A549 (cell line): ENCODE measurements around the gene GRAMD2A. TPM values are rescaled to one million over a fixed set of nuclear protein-coding genes. Genes with fewer than 3 reads are reported as not detected.

Experiments
- ATAC-seq, 2 experiments: fragments of 200-7000 bp in 1 of 2; fragments of >200 bp in 1 of 2; cut with Nextera tagmentation in 1 of 2; cut with Tn5 transposase in 1 of 2; 3 replicates each; pipeline versions ENCODE4 v1.8.0 to v1.9.1; 2018 to 2020; ENCODE audit warnings: mild to moderate bottlenecking in 1 of 2, moderate library complexity in 1 of 2
- CTCF ChIA-PET: fragments of 300-600 bp; sonication (Branson Sonifier 250); formaldehyde crosslinking; extraction: SDS; loops from one replicate; lab custom pipeline; 2021; ENCODE audit warnings: antibody characterized with exemption, inconsistent platforms; lab: Yijun Ruan, JAX
- POLR2A ChIA-PET: fragments of 350-600 bp; formaldehyde crosslinking; extraction: SDS; loops from one replicate; lab custom pipeline; 2021; ENCODE audit warnings: antibody characterized with exemption, inconsistent platforms; lab: Yijun Ruan, JAX
- DNase-seq, 2 experiments: peaks; one replicate each; pipeline versions ENCODE4 v3.0.0 to v3.0.0-alpha.2; 2011 to 2016; ENCODE audit warnings: low read depth in 1 of 2, low spot score in 1 of 2
- FAIRE-seq: peaks from 2 replicates; lab custom pipeline; 2011; peaks lifted over from hg19 to GRCh38; lab: Jason Lieb, UNC
- H3K27ac ChIP-seq, 2 experiments: fragments of >200 bp; sonication (Bioruptor Twin); formaldehyde crosslinking; 3 replicates each; pipeline ENCODE4 v1.5.1; 2016 to 2017
- H3K4me1 ChIP-seq: fragments of >200 bp; sonication (Bioruptor Twin); formaldehyde crosslinking; 3 replicates; pipeline ENCODE4 v1.6.1; 2016
- H3K4me2 ChIP-seq: fragments of >200 bp; sonication (Bioruptor Twin); formaldehyde crosslinking; 3 replicates; pipeline ENCODE4 v1.6.1; 2016
- H3K4me3 ChIP-seq: fragments of >200 bp; sonication (Bioruptor Twin); formaldehyde crosslinking; 3 replicates; pipeline ENCODE4 v1.5.1; 2016
- H3K9me3 ChIP-seq: fragments of >200 bp; sonication (Bioruptor Twin); formaldehyde crosslinking; 3 replicates; pipeline ENCODE4 v1.6.1; 2016
- BHLHE40 ChIP-seq: IDR thresholded peaks from 2 replicates; pipeline ENCODE4 v1.6.1; 2012; ENCODE audit warnings: low read depth, low read length, inconsistent platforms
- CBX2 ChIP-seq: fragments of 200-600 bp; sonication (generic); IDR thresholded peaks from 2 replicates; pipeline ENCODE4 v1.6.1; 2016; ENCODE audit warnings: low read depth, mild to moderate bottlenecking, borderline replicate concordance
- CBX8 ChIP-seq: fragments of 200-600 bp; sonication (generic); IDR thresholded peaks from 2 replicates; pipeline ENCODE4 v1.6.1; 2016
- CEBPB ChIP-seq, 2 experiments: fragments of >200 bp in 1 of 2; sonication (Bioruptor Twin) in 1 of 2; formaldehyde crosslinking in 1 of 2; IDR thresholded peaks; 2 replicates each; pipeline ENCODE4 v1.6.1; 2012 to 2016
- CHD2 ChIP-seq: fragments of 150-350 bp; IDR thresholded peaks from 2 replicates; pipeline ENCODE4 v1.6.1; 2014; ENCODE audit warnings: low read length; ENCODE audit not compliant: partially characterized antibody
- EP300 ChIP-seq, 2 experiments: fragments of >200 bp; sonication (Bioruptor Twin); formaldehyde crosslinking; IDR thresholded peaks; 2 replicates in 1 of 2; 3 replicates in 1 of 2; pipeline ENCODE4 v1.6.1; 2016 to 2017
- FOXS1 ChIP-seq: fragments of 250-450 bp; sonication (Bioruptor Pico); IDR thresholded peaks from 2 replicates; pipeline ENCODE4 v1.5.0; 2020; ENCODE audit warnings: mild to moderate bottlenecking, moderate library complexity
- GATA3 ChIP-seq: IDR thresholded peaks from 2 replicates; pipeline ENCODE4 v1.6.1; 2012; ENCODE audit warnings: borderline replicate concordance
- HOXB13 ChIP-seq: fragments of 250-450 bp; sonication (Bioruptor Pico); IDR thresholded peaks from 2 replicates; pipeline ENCODE4 v1.5.0; 2020; ENCODE audit warnings: low read depth, mild to moderate bottlenecking, moderate library complexity
- JUNB ChIP-seq: fragments of >200 bp; sonication (Bioruptor Twin); formaldehyde crosslinking; IDR thresholded peaks from 2 replicates; pipeline ENCODE4 v1.6.1; 2016
- KDM1A ChIP-seq: fragments of 200-600 bp; sonication (generic); IDR thresholded peaks from 2 replicates; pipeline ENCODE4 v1.6.1; 2016; ENCODE audit warnings: low read depth, mild to moderate bottlenecking
- MAFK ChIP-seq: fragments of 450-650 bp; IDR thresholded peaks from 2 replicates; pipeline ENCODE4 v1.6.1; 2014; ENCODE audit not compliant: partially characterized antibody
- MYC ChIP-seq: IDR thresholded peaks from 2 replicates; pipeline ENCODE4 v1.6.1; 2012; ENCODE audit warnings: mild to moderate bottlenecking, inconsistent platforms, low read length, improper control_type of control experiment, borderline replicate concordance
- NPAS2 ChIP-seq: fragments of 250-450 bp; sonication (Bioruptor Pico); IDR thresholded peaks from 2 replicates; pipeline ENCODE4 v1.8.0; 2022; ENCODE audit warnings: mild to moderate bottlenecking, moderate library complexity, borderline replicate concordance
- POLR2AphosphoS2 ChIP-seq: conservative IDR thresholded peaks from 2 replicates; pipeline ENCODE4 v1.6.1; 2012; ENCODE audit warnings: low read length, improper control_type of control experiment, inconsistent platforms
- RAD21 ChIP-seq, 2 experiments: fragments of >200 bp in 1 of 2; sonication (Bioruptor Twin) in 1 of 2; formaldehyde crosslinking in 1 of 2; IDR thresholded peaks in 1 of 2; conservative IDR thresholded peaks in 1 of 2; 2 replicates in 1 of 2; 3 replicates in 1 of 2; pipeline ENCODE4 v1.6.1; 2012 to 2018; ENCODE audit warnings: inconsistent platforms in 1 of 2
- RARB ChIP-seq: fragments of 250-450 bp; sonication (Bioruptor Pico); IDR thresholded peaks from 2 replicates; pipeline ENCODE4 v1.8.0; 2021; ENCODE audit warnings: mild to moderate bottlenecking, moderate library complexity
- RNF2 ChIP-seq: fragments of 200-600 bp; sonication (generic); IDR thresholded peaks from 2 replicates; pipeline ENCODE4 v1.6.1; 2016; ENCODE audit warnings: low read depth, mild to moderate bottlenecking, antibody characterized with exemption, moderate library complexity, borderline replicate concordance
- ZNF302 ChIP-seq: fragments of 250-450 bp; sonication (Bioruptor Pico); IDR thresholded peaks from 2 replicates; pipeline ENCODE4 v1.9.0; 2021; ENCODE audit warnings: inconsistent platforms, mild to moderate bottlenecking, moderate library complexity
- WGBS: methylation state at CpG from one replicate; pipeline ENCODE4 v1.1.6; 2017; ENCODE audit errors: missing lambda C conversion rate; 5-methylcytosine and 5-hydroxymethylcytosine counted together
- polyA plus RNA-seq, 4 experiments: library from polyadenylated mRNA; depleted of rRNA in 3 of 4; stranded (reverse); fragments of >200 nt; fragmentation: RNase III in 1 of 4; extraction: RNeasy Plus Mini Kit Qiagen cat#74134 plus additional on column Dnase treatment in 1 of 4; gene quantifications; 2 replicates in 3 of 4; 3 replicates in 1 of 4; pipeline ENCODE4 v1.2.3, GENCODE V29; 2011 to 2017
- TF ChIP-seq, protein P1 (sequence below): fragments of 250-450 bp; sonication (Bioruptor Pico); IDR thresholded peaks from 2 replicates; pipeline ENCODE4 v1.5.0; 2020; ENCODE audit warnings: low read depth, mild to moderate bottlenecking, moderate library complexity
- TF ChIP-seq, protein P2 (sequence below): fragments of >200 bp; sonication (Bioruptor Twin); formaldehyde crosslinking; IDR thresholded peaks from 3 replicates; pipeline ENCODE4 v1.6.1; 2016
- TF ChIP-seq, protein P3 (sequence below): IDR thresholded peaks from 2 replicates; pipeline ENCODE4 v1.6.1; 2012

GRAMD2A gene
- polyA plus RNA-seq, 2 of the 4 experiments (the other 2 are of a cell fraction): 0.41 TPM; not detected in 1

DNA sequence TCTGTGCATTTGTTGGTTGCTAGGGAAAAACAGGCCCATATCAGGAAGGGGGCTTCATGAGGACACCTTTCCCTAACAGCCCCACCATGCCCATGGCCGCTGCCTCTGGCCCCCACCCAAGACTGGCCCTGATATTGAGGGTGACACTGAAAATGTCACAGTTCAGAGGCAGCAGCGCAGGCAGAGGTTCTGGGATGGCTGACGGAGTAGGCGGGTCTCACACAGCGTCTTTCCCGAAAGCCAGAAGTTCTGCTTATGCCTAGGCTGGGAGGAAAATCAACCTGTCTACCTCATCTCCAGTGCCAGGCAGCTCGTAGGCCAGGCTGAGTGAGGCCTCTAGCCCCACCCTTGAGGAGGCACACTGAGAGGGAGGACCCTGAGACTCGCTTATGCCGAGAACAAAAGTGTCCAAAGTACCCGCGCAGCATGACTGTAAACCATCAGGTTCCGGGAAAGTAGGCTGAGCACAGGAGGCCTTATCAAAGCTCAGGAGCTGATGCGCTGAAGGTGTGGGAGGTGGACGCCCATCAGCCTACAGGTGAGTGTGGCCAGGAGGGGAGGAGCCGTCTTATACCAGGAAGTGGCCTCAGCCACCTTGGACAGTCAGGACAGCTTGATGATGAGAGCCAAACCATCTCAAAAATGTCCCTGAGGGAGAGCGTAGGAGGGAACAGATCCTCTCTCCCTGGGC is 27.5 kb downstream of the GRAMD2A start:
- POLR2A ChIA-PET: no interaction called here
- no peak overlapping the region for H3K27ac ChIP-seq
- no peak for FAIRE-seq

DNA sequence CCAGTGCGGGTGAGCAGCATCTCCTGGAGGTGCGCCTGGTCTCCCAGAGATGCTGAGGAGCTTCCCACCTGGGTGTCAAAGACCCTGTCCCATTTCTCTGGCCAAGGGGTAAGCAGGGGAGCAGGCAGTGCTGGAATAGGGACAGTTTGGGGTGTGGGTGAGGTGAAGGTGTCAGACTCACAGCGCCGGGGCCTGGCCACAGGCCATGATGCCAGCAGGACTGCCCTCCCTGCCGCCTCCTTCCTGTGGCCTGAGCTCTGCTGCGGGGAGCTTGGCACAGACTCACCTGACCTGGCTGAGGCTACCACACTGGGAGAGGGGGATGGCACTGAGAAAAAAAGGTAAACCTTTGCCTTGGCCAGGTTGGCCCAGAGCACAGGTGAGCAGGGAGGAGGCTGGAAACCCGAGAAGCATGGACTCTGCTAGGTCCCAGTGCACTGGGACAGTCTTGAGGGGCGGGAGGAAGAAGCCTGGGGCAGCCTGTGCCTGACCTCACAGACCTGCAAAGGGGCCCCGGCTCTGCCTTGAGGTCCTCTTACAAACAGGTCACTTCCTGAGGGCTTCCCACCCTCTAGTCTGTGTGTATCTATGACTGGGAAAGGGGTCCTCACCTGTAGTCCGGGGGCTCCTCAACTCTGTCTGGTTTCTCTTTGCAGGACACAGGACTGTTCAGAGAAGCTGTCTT is 28.2 kb downstream of the GRAMD2A start:
- Histone ChIP-seq H3K4me3 (no peak overlapping the region), H3K4me1 (peaks cover 6% of the 10 kb centered on the region; the same call in 1 of the 3 replicates), H3K27ac (no peak overlapping the region), H3K4me2 (no peak overlapping the region), H3K9me3 (no peaks in the 10 kb centered on the region)
- WGBS: 68% methylated on average over 9 of the region's 10 CpGs
- TF ChIP-seq POLR2AphosphoS2 (no peak), RARB (no peak), GATA3 (no peak)
- TF ChIP-seq, protein P1, sequence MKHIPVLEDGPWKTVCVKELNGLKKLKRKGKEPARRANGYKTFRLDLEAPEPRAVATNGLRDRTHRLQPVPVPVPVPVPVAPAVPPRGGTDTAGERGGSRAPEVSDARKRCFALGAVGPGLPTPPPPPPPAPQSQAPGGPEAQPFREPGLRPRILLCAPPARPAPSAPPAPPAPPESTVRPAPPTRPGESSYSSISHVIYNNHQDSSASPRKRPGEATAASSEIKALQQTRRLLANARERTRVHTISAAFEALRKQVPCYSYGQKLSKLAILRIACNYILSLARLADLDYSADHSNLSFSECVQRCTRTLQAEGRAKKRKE (CRISPR knock-in tag): no peak
- POLR2A ChIA-PET: no interaction called here
- CTCF ChIA-PET: interaction anchor here (1.0 to 3.3 kb wide), 4 partner anchors 7 to 368 kb away, joined by 3 to 29 read pairs (median 4); no protein-coding TSS in a partner anchor
- peak in 1 of 2 experiments; percentile 19; a peak in 3 of 6 replicates for ATAC-seq
- DNase-seq: no peak
- no peak for FAIRE-seq

More for the DNA sequence above, 27.5 kb downstream of the GRAMD2A start:
- Histone ChIP-seq H3K4me1 (peaks cover 6% of the 10 kb centered on the region; the same call in 1 of the 3 replicates), H3K4me3 (no peak overlapping the region), H3K4me2 (no peak overlapping the region), H3K9me3 (no peaks in the 10 kb centered on the region)
- ATAC-seq (no peak), DNase-seq (no peak)
- CTCF ChIA-PET: interaction anchor here (0.6 to 3.3 kb wide), 2 partner anchors 14 to 241 kb away, joined by 3 to 29 read pairs; no protein-coding TSS in a partner anchor
- 84% methylated on average over 15 of the region's 16 CpGs for WGBS
- TF ChIP-seq JUNB: no peak
- TF ChIP-seq CBX2: no peak
- TF ChIP-seq ZNF302 (CRISPR knock-in tag): no peak
- TF ChIP-seq KDM1A: no peak
- TF ChIP-seq FOXS1 (CRISPR knock-in tag): no peak
- TF ChIP-seq CBX8: no peak
- no peak for TF ChIP-seq CEBPB (IDR thresholded peaks at IDR 0.05)
- TF ChIP-seq, protein P1 (CRISPR knock-in tag): no peak
- no peak for TF ChIP-seq HOXB13 (CRISPR knock-in tag)
- TF ChIP-seq MAFK: no peak
- TF ChIP-seq EP300 (IDR thresholded peaks at IDR 0.05): no peak
- TF ChIP-seq NPAS2: no peak
- TF ChIP-seq, protein P2, sequence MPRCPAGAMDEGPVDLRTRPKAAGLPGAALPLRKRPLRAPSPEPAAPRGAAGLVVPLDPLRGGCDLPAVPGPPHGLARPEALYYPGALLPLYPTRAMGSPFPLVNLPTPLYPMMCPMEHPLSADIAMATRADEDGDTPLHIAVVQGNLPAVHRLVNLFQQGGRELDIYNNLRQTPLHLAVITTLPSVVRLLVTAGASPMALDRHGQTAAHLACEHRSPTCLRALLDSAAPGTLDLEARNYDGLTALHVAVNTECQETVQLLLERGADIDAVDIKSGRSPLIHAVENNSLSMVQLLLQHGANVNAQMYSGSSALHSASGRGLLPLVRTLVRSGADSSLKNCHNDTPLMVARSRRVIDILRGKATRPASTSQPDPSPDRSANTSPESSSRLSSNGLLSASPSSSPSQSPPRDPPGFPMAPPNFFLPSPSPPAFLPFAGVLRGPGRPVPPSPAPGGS: no peak
- TF ChIP-seq, protein P3, sequence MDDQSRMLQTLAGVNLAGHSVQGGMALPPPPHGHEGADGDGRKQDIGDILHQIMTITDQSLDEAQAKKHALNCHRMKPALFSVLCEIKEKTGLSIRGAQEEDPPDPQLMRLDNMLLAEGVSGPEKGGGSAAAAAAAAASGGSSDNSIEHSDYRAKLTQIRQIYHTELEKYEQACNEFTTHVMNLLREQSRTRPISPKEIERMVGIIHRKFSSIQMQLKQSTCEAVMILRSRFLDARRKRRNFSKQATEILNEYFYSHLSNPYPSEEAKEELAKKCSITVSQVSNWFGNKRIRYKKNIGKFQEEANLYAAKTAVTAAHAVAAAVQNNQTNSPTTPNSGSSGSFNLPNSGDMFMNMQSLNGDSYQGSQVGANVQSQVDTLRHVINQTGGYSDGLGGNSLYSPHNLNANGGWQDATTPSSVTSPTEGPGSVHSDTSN: no peak
- TF ChIP-seq RNF2: no peak
- no peak for TF ChIP-seq BHLHE40
- no peak for TF ChIP-seq RAD21 (conservative IDR thresholded peaks at IDR 0.05 in 1 of 2, IDR thresholded peaks at IDR 0.05 in 1 of 2)
- TF ChIP-seq CHD2: no peak
- no peak for TF ChIP-seq MYC
